Nephron progenitor cell (in vitro differentiated cells): Measurements from ENCODE around the gene SLC35E1.
"Not testable (repeated sequence)": the region's sequence is repeated elsewhere in the genome, so short reads cannot be mapped to it uniquely, and the experiment has no call there.

ENCODE experiments used
- DNase-seq: peaks from one replicate; pipeline ENCODE4 v3.0.0; 2021
- H3K27ac Mint-ChIP-seq: 2 replicates; pipeline ENCODE4 v1.8.0; 2021; ENCODE audit warnings: mild to moderate bottlenecking, moderate library complexity, mixed read lengths
- H3K27me3 Mint-ChIP-seq: 2 replicates; pipeline ENCODE4 v1.8.0; 2021; ENCODE audit warnings: mild to moderate bottlenecking, low read depth, mixed read lengths; ENCODE audit not compliant: poor library complexity
- H3K36me3 Mint-ChIP-seq: 2 replicates; pipeline ENCODE4 v1.8.0; 2021; ENCODE audit warnings: low read depth, mixed read lengths
- H3K4me1 Mint-ChIP-seq: 2 replicates; pipeline ENCODE4 v1.8.0; 2021; ENCODE audit warnings: mixed read lengths
- H3K4me3 Mint-ChIP-seq: 2 replicates; pipeline ENCODE4 v1.8.0; 2021; ENCODE audit warnings: mild to moderate bottlenecking, moderate library complexity, mixed read lengths
- H3K9me3 Mint-ChIP-seq: 2 replicates; pipeline ENCODE4 v1.8.0; 2021; ENCODE audit warnings: mild to moderate bottlenecking, moderate library complexity, mixed read lengths
- CTCF ChIP-seq: fragments of 200-600 bp; sonication (generic); IDR thresholded peaks from 2 replicates; pipeline ENCODE4 v1.5.0; 2021; ENCODE audit warnings: antibody characterized with exemption

Gene SLC35E1

GRCh38 chr19:16559780-16560276, 12.4 kb downstream of the SLC35E1 start:
- H3K4me3 Mint-ChIP-seq: no peak overlapping the region
- no peaks in the 10 kb centered on the region for H3K27me3 Mint-ChIP-seq
- H3K9me3 Mint-ChIP-seq: no peaks in the 10 kb centered on the region
- no peak overlapping the region for H3K27ac Mint-ChIP-seq
- no peaks in the 10 kb centered on the region for H3K4me1 Mint-ChIP-seq
- TF ChIP-seq CTCF: no peak
- peaks cover 52% of the 10 kb centered on the region for H3K36me3 Mint-ChIP-seq
- no peak for DNase-seq

- no peak for TF ChIP-seq CTCF
- H3K4me1 Mint-ChIP-seq: peaks cover 4% of the 10 kb centered on the region
- no peak overlapping the region for H3K4me3 Mint-ChIP-seq
- no peak overlapping the region for H3K27ac Mint-ChIP-seq
- peaks cover 41% of the 10 kb centered on the region for H3K36me3 Mint-ChIP-seq
- no peak for DNase-seq
- H3K9me3 Mint-ChIP-seq: no peaks in the 10 kb centered on the region
- no peaks in the 10 kb centered on the region for H3K27me3 Mint-ChIP-seq
Measured at GRCh38 chr19:16554776-16555175, 17.4 kb downstream of the SLC35E1 start.

GRCh38 chr19:16551902-16552301, 20.3 kb downstream of the SLC35E1 start:
- H3K4me1 Mint-ChIP-seq, DNase-seq: not testable (repeated sequence)

GRCh38 chr19:16548956-16549355, 23.3 kb downstream of the SLC35E1 start:
- no peak overlapping the region for H3K27ac Mint-ChIP-seq
- peaks cover 11% of the 10 kb centered on the region for H3K4me1 Mint-ChIP-seq
- H3K36me3 Mint-ChIP-seq: peaks cover 20% of the 10 kb centered on the region
- no peak for DNase-seq
- no peaks in the 10 kb centered on the region for H3K27me3 Mint-ChIP-seq
- no peak overlapping the region for H3K4me3 Mint-ChIP-seq
- no peak for TF ChIP-seq CTCF
- no peaks in the 10 kb centered on the region for H3K9me3 Mint-ChIP-seq

More at GRCh38 chr19:16551902-16552301, 20.3 kb downstream of the SLC35E1 start:
- not testable (repeated sequence) for H3K27ac Mint-ChIP-seq, H3K9me3 Mint-ChIP-seq, H3K4me3 Mint-ChIP-seq, H3K27me3 Mint-ChIP-seq
- peaks cover 26% of the 10 kb centered on the region for H3K36me3 Mint-ChIP-seq

- no peak for DNase-seq
- Mint-ChIP-seq H3K36me3 (peaks cover 22% of the 10 kb centered on the region), H3K4me3 (peak overlapping the region; percentile 60), H3K27me3 (no peaks in the 10 kb centered on the region), H3K27ac (peak overlapping the region; percentile 37), H3K4me1 (peaks cover 29% of the 10 kb centered on the region), H3K9me3 (no peaks in the 10 kb centered on the region)
- no peak for TF ChIP-seq CTCF
Measured at GRCh38 chr19:16544473-16545231, 27.6 kb downstream of the SLC35E1 start.

GRCh38 chr19:16543734-16544133, 28.5 kb downstream of the SLC35E1 start:
- H3K9me3 Mint-ChIP-seq, H3K27ac Mint-ChIP-seq: not testable (repeated sequence)
- H3K4me3 Mint-ChIP-seq: peak overlapping the region; percentile 92

GRCh38 chr19:16542910-16543472, 29.2 kb downstream of the SLC35E1 start:
- no peaks in the 10 kb centered on the region for H3K9me3 Mint-ChIP-seq
- no peak for TF ChIP-seq CTCF
- no peak for DNase-seq
- H3K4me3 Mint-ChIP-seq: peak overlapping the region; percentile 92
- H3K36me3 Mint-ChIP-seq: peaks cover 38% of the 10 kb centered on the region
- H3K27ac Mint-ChIP-seq: peak overlapping the region; percentile 59
- H3K4me1 Mint-ChIP-seq: peaks cover 39% of the 10 kb centered on the region
- H3K27me3 Mint-ChIP-seq: no peaks in the 10 kb centered on the region

More at GRCh38 chr19:16543734-16544133, 28.5 kb downstream of the SLC35E1 start:
- DNase-seq, H3K27me3 Mint-ChIP-seq: not testable (repeated sequence)
- Mint-ChIP-seq H3K36me3 (peaks cover 31% of the 10 kb centered on the region), H3K4me1 (peaks cover 33% of the 10 kb centered on the region)
